ENCODE results near the gene ZPBP.

ZPBP gene

DNA sequence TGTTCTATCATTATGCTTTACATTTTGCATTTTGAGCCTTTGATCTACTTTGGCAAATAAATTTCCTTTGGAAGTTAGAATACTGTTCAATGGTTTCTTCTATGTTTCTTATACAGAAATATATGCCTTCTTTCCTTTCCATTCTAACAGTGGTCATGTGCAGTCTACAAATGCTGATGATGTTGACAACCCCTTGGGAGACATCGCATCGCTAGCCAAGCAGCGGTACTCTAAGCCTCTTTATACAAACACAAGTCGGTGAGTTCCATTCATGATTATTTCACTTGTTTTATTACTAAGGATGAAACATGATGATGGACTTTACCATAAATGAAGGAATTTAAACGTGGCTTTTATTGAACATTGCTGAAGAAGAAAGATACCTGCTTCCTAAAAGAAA is 48.1 kb upstream of the ZPBP start:
- peak overlapping the region; percentile 77 for H3K4me2 ChIP-seq (ENCODE audit: low read length)
- peak overlapping the region; percentile 25; the same call in 1 of the 2 replicates for H2AFZ ChIP-seq (ENCODE audit: low read length)
- peaks cover 3% of the 10 kb centered on the region; the same call in 1 of the 2 replicates for H3F3A ChIP-seq (ENCODE audit: insufficient read depth, low read length)
- H3K27me3 ChIP-seq (ENCODE audit: insufficient read depth, low read length), result no peaks in the 10 kb centered on the region
- peak overlapping the region; percentile 79 for H3K27ac ChIP-seq (ENCODE audit: low read depth, low read length, poor library complexity, severe bottlenecking)
- peak overlapping the region; percentile 52 for H3K4me3 ChIP-seq (ENCODE audit: low read depth, low read length, poor library complexity, severe bottlenecking)
- no peaks in the 10 kb centered on the region for H4K20me1 ChIP-seq (ENCODE audit: insufficient read depth, low read length)
- peaks cover 60% of the 10 kb centered on the region for H3K4me1 ChIP-seq (ENCODE audit: insufficient read depth, low read length, severe bottlenecking)
- H3K9me2 ChIP-seq (ENCODE audit: low read depth, low read length), result no peaks in the 10 kb centered on the region
- no peaks in the 10 kb centered on the region for H3K79me2 ChIP-seq (ENCODE audit: insufficient read depth, low read length)
- H3K9ac ChIP-seq (ENCODE audit: low read length), result peak overlapping the region; percentile 59
- H3K9me3 ChIP-seq (ENCODE audit: low read length), result peaks cover 5% of the 10 kb centered on the region
- TF ChIP-seq EZH2 (IDR thresholded peaks at IDR 0.05; ENCODE audit: borderline replicate concordance, low read length), result no peak
- TF ChIP-seq, protein P1, sequence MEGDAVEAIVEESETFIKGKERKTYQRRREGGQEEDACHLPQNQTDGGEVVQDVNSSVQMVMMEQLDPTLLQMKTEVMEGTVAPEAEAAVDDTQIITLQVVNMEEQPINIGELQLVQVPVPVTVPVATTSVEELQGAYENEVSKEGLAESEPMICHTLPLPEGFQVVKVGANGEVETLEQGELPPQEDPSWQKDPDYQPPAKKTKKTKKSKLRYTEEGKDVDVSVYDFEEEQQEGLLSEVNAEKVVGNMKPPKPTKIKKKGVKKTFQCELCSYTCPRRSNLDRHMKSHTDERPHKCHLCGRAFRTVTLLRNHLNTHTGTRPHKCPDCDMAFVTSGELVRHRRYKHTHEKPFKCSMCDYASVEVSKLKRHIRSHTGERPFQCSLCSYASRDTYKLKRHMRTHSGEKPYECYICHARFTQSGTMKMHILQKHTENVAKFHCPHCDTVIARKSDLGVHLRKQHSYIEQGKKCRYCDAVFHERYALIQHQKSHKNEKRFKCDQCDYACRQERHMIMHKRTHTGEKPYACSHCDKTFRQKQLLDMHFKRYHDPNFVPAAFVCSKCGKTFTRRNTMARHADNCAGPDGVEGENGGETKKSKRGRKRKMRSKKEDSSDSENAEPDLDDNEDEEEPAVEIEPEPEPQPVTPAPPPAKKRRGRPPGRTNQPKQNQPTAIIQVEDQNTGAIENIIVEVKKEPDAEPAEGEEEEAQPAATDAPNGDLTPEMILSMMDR (IDR thresholded peaks at IDR 0.05; ENCODE audit: low read length), result no peak
- H3K36me3 ChIP-seq (ENCODE audit: insufficient read depth, low read length), result no peaks in the 10 kb centered on the region

DNA sequence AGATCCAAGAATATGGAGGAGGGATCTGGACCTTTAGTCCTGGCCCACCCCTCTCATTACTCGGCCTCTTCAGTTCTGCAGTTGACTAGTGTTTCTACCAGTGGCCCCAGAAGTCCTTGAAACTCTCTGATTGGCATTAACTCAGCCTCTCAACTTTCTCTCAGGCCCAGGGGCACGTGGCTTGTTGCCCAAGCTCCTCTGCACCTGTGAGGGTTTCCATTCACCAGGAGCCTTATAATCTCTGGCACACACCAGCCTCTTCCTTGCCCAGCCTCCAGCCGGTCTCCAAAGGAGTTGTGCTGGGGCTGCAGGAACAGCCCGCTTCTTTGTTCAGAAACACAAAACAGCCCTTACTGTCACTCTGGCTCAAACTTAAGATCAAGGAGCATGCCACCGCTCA is 47.6 kb upstream of the ZPBP start:
- no peaks in the 10 kb centered on the region for H4K20me1 ChIP-seq (ENCODE audit: insufficient read depth, low read length)
- H3K79me2 ChIP-seq (ENCODE audit: insufficient read depth, low read length), result no peaks in the 10 kb centered on the region

GRCh38 chr7:50138101-50138500 is 45.1 kb upstream of the ZPBP start:
- Histone ChIP-seq H3K36me3 (ENCODE audit: insufficient read depth, low read length) (no peaks in the 10 kb centered on the region), H3K9me3 (ENCODE audit: low read length) (peaks cover 5% of the 10 kb centered on the region), H4K20me1 (ENCODE audit: insufficient read depth, low read length) (no peaks in the 10 kb centered on the region), H3K9me2 (ENCODE audit: low read depth, low read length) (no peaks in the 10 kb centered on the region), H3K4me3 (ENCODE audit: low read depth, low read length, poor library complexity, severe bottlenecking) (no peak overlapping the region), H3K27ac (ENCODE audit: low read depth, low read length, poor library complexity, severe bottlenecking) (no peak overlapping the region), H3K79me2 (ENCODE audit: insufficient read depth, low read length) (no peaks in the 10 kb centered on the region), H3F3A (ENCODE audit: insufficient read depth, low read length) (peaks cover 3% of the 10 kb centered on the region; the same call in 1 of the 2 replicates), H3K4me2 (ENCODE audit: low read length) (no peak overlapping the region), H2AFZ (ENCODE audit: low read length) (no peak overlapping the region), H3K27me3 (ENCODE audit: insufficient read depth, low read length) (no peaks in the 10 kb centered on the region), H3K4me1 (ENCODE audit: insufficient read depth, low read length, severe bottlenecking) (peaks cover 30% of the 10 kb centered on the region), H3K9ac (ENCODE audit: low read length) (no peak overlapping the region)
- no peak for TF ChIP-seq EZH2 (IDR thresholded peaks at IDR 0.05; ENCODE audit: borderline replicate concordance, low read length)
- TF ChIP-seq, protein P1 (IDR thresholded peaks at IDR 0.05; ENCODE audit: low read length), result no peak

More for the DNA sequence above, 47.6 kb upstream of the ZPBP start:
- no peak overlapping the region for H3K4me3 ChIP-seq (ENCODE audit: low read depth, low read length, poor library complexity, severe bottlenecking)
- peak overlapping the region; percentile 25 for H2AFZ ChIP-seq (ENCODE audit: low read length)
- peak overlapping the region; percentile 77 for H3K4me2 ChIP-seq (ENCODE audit: low read length)
- H3K27ac ChIP-seq (ENCODE audit: low read depth, low read length, poor library complexity, severe bottlenecking), result peak overlapping the region; percentile 79
- H3K9me2 ChIP-seq (ENCODE audit: low read depth, low read length), result no peaks in the 10 kb centered on the region
- TF ChIP-seq, protein P1 (IDR thresholded peaks at IDR 0.05; ENCODE audit: low read length), result no peak
- no peak for TF ChIP-seq EZH2 (IDR thresholded peaks at IDR 0.05; ENCODE audit: borderline replicate concordance, low read length)
- peak overlapping the region; percentile 59 for H3K9ac ChIP-seq (ENCODE audit: low read length)
- H3K9me3 ChIP-seq (ENCODE audit: low read length), result peaks cover 5% of the 10 kb centered on the region
- peaks cover 3% of the 10 kb centered on the region; the same call in 1 of the 2 replicates for H3F3A ChIP-seq (ENCODE audit: insufficient read depth, low read length)
- no peaks in the 10 kb centered on the region for H3K27me3 ChIP-seq (ENCODE audit: insufficient read depth, low read length)
- H3K36me3 ChIP-seq (ENCODE audit: insufficient read depth, low read length), result no peaks in the 10 kb centered on the region
- peaks cover 56% of the 10 kb centered on the region for H3K4me1 ChIP-seq (ENCODE audit: insufficient read depth, low read length, severe bottlenecking)
